ENCODE results near the gene IGFBP2. TPM values are rescaled to one million over a fixed set of nuclear protein-coding genes. Genes with fewer than 3 reads are reported as not detected.

Gene IGFBP2
- total and polyA plus RNA-seq, 2 of the 8 experiments (the other 6 are each of a cell fraction or from before 2014, with no cell fraction given) = 326 to 782 TPM

DNA sequence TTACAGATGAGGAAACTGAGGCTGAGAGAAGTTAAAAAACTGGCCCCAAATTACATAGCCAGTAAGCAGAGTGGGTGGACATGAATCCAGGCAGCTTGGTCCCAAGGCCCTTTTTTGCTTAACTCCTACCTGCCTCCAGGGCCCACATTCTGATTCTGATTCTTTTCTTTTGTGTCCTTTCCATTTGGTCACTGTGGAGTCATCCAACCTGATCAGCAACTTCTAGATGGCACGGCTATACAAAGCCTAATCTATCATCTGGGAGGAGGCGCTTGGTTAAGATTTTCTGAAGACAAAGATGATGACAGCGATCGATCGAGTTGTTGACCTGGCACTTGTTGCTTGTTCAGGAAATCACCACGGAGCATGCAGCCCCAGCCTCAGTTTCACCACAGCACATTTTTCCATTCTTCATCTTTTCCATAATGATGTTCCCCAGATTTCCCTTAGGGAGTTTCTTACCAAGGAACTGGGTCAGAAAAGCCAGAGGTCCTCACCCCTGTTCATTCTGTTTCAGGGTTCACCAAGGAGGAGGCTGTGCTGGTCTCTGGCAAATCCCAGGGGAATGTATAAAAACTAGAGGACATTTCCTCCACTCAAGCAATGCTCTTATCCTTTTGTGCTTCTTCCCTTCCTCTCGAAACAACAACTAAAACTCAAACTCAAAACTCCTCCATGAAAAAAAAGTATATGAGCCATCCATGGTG is 6.9 kb upstream of the IGFBP2 start:
- TF ChIP-seq CBX8 (IDR thresholded peaks at IDR 0.05; ENCODE audit: borderline replicate concordance, low read depth, low read length) (no peak), SP2 (IDR thresholded peaks at IDR 0.05; ENCODE audit: low read length) (no peak)
- Histone ChIP-seq H3K23ac (ENCODE audit: insufficient read length) (no peak overlapping the region), H2BK120ac (replicated peaks; ENCODE audit: low read depth, low read length) (no peak overlapping the region), H3K27ac (ENCODE audit: low read depth, low read length) (no peak overlapping the region; the same call in 1 of the 2 replicates), H3K23me2 (ENCODE audit: low read depth, low read length) (no peaks in the 10 kb centered on the region), H3K79me2 (ENCODE audit: control insufficient read depth in 1 of 2, insufficient read depth in 2 of 2, low read length in 2 of 2) (no peaks in the 10 kb centered on the region), H3K4me3 (ENCODE audit: extremely low read depth in 1 of 4, insufficient read depth in 2 of 4, low read depth in 3 of 4, low read length in 4 of 4) (no peak overlapping the region), H3K4me1 (replicated peaks in 1 of 4; ENCODE audit: control insufficient read depth in 3 of 4, insufficient read depth in 4 of 4, low read length in 3 of 4) (peaks cover 0 to 4% (median under 1%) of the 10 kb centered on the region in 4 experiments; a peak in 1 of 7 replicates), H2BK15ac (ENCODE audit: low read length) (no peak overlapping the region), H4K20me1 (replicated peaks in 1 of 2; ENCODE audit: control insufficient read depth in 1 of 2, insufficient read depth in 2 of 2, low read length in 2 of 2) (no peaks in the 10 kb centered on the region), H3K4me2 (ENCODE audit: insufficient read depth in 1 of 2, low read depth in 2 of 2, low read length in 2 of 2) (no peak overlapping the region), H3K36me3 (ENCODE audit: control insufficient read depth in 2 of 4, insufficient read depth in 4 of 4, low read length in 3 of 4) (no peaks in the 10 kb centered on the region), H2BK20ac (ENCODE audit: low read length) (no peak overlapping the region), H3K14ac (ENCODE audit: insufficient read length) (no peak overlapping the region), H3K4ac (replicated peaks; ENCODE audit: insufficient read length, low read depth, low read length) (no peak overlapping the region), H3K79me1 (ENCODE audit: low read depth, low read length) (no peaks in the 10 kb centered on the region), H3K56ac (replicated peaks; ENCODE audit: insufficient read length, low read depth, low read length) (no peak overlapping the region), H3K27me3 (replicated peaks in 1 of 4; ENCODE audit: control insufficient read depth in 3 of 4, extremely low read depth in 1 of 4, insufficient read depth in 3 of 4, low read length in 3 of 4) (no peaks in the 10 kb centered on the region; a peak in 1 of 7 replicates), H2AK5ac (ENCODE audit: low read depth, low read length) (no peak overlapping the region), H4K8ac (ENCODE audit: extremely low read depth, insufficient read depth, low read length) (no peak overlapping the region), H4K5ac (ENCODE audit: insufficient read length, low read depth, low read length) (no peak overlapping the region), H2BK12ac (ENCODE audit: low read depth, low read length) (no peak overlapping the region), H2BK5ac (ENCODE audit: low read depth, low read length) (no peak overlapping the region), H3K18ac (ENCODE audit: extremely low read depth, low read length) (no peak overlapping the region), H3K9ac (replicated peaks in 1 of 4; ENCODE audit: extremely low read depth in 1 of 4, low read depth in 3 of 4, low read length in 3 of 4) (no peak overlapping the region), H2AFZ (ENCODE audit: low read length) (no peak overlapping the region), H4K91ac (replicated peaks; ENCODE audit: insufficient read length, low read length) (no peak overlapping the region), H3K9me3 (ENCODE audit: insufficient read depth in 2 of 2, low read depth in 1 of 2, low read length in 1 of 2) (no peaks in the 10 kb centered on the region; a peak in 1 of 4 replicates)
- CTCF ChIA-PET (ENCODE audit: partially characterized antibody) = interaction anchor here (1.6 kb wide), 1 partner anchor 20 kb away, joined by 3 read pairs; no protein-coding TSS in a partner anchor
- DNase-seq (ENCODE audit: low read depth in 1 of 2, low spot score in 2 of 2) = no peak
- POLR2A ChIA-PET (ENCODE audit: partially characterized antibody) = no interaction called here
- no peak for FAIRE-seq
- 85 to 100% methylated on average over 1 to 7 of the region's 7 CpGs for WGBS, 2 experiments (ENCODE audit: extremely low coverage in 1 of 2, insufficient coverage in 1 of 2, insufficient read length in 1 of 2, insufficient replicate concordance in 2 of 2, low coverage in 1 of 2, low lambda C conversion rate in 2 of 2, missing lambda C conversion rate in 1 of 2)

Measured in H1 (cell line).